HCT116 (cell line): ENCODE results near the gene SPSB3.

Experiments
- POLR2A ChIP-seq: IDR thresholded peaks from 2 replicates; pipeline ENCODE4 v1.7.0; 2011; ENCODE audit warnings: borderline replicate concordance; ENCODE audit not compliant: insufficient read depth, insufficient read length; ENCODE audit errors: extremely low read depth
- TCF7L2 ChIP-seq: IDR thresholded peaks from 2 replicates; pipeline ENCODE4 v1.7.0; 2011; ENCODE audit warnings: borderline replicate concordance, inconsistent platforms; ENCODE audit not compliant: insufficient read depth, insufficient read length; ENCODE audit errors: extremely low read depth

DNA sequence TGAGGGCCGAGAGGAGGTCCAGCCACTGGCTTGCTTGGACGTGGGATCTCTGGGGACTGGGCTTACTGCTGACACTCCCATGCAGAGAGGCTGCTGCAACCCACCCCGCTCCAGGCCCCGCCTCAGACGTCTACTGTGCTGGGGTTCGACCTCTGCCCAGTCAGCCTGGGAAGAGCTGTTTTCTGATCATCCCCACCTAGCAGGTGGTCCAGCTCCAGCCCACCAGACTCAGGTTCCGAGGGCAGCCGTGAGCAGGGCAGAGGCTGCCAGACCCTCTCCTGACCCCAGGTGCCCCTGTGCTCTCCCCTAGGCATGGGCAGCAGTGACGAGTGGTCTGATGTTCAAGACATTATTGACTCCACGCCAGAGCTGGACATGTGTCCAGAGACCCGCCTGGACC is 34.4 kb downstream of the SPSB3 start:
- TF ChIP-seq POLR2A (no peak), TCF7L2 (no peak)
